ENCODE results near the gene CALHM6. TPM values are rescaled to one million over a fixed set of nuclear protein-coding genes. Genes with fewer than 3 reads are reported as not detected.

The CALHM6 gene
- total and polyA plus RNA-seq, 9 of the 15 experiments (the other 6 are each of a cell fraction or from before 2014, with no cell fraction given) = 0.24 TPM; not detected in 8

DNA sequence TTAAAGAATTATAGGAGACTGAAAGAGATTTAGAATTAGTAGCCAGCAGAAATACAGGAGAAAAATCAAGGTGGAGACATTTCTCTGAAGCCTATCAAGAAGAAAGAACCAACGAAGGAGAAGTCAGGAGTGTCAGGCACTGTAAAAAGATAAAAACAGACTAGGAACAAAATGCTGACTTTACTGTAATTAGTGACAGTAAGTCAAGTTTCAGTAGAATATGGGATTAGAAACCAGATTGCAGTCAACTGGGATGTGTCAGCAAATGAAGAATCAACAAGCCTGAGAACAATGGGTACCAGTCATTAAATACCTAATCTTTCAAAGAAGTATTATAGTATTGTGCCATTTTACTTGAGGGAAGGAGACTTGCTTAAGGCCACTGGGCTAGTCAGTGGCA lies 21.6 kb downstream of the CALHM6 start (continued):
- TF ChIP-seq, protein P1, sequence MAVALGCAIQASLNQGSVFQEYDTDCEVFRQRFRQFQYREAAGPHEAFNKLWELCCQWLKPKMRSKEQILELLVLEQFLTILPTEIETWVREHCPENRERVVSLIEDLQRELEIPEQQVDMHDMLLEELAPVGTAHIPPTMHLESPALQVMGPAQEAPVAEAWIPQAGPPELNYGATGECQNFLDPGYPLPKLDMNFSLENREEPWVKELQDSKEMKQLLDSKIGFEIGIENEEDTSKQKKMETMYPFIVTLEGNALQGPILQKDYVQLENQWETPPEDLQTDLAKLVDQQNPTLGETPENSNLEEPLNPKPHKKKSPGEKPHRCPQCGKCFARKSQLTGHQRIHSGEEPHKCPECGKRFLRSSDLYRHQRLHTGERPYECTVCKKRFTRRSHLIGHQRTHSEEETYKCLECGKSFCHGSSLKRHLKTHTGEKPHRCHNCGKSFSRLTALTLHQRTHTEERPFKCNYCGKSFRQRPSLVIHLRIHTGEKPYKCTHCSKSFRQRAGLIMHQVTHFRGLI (CRISPR knock-in tag; IDR thresholded peaks at IDR 0.05) = no peak
- TF ChIP-seq, protein P2, sequence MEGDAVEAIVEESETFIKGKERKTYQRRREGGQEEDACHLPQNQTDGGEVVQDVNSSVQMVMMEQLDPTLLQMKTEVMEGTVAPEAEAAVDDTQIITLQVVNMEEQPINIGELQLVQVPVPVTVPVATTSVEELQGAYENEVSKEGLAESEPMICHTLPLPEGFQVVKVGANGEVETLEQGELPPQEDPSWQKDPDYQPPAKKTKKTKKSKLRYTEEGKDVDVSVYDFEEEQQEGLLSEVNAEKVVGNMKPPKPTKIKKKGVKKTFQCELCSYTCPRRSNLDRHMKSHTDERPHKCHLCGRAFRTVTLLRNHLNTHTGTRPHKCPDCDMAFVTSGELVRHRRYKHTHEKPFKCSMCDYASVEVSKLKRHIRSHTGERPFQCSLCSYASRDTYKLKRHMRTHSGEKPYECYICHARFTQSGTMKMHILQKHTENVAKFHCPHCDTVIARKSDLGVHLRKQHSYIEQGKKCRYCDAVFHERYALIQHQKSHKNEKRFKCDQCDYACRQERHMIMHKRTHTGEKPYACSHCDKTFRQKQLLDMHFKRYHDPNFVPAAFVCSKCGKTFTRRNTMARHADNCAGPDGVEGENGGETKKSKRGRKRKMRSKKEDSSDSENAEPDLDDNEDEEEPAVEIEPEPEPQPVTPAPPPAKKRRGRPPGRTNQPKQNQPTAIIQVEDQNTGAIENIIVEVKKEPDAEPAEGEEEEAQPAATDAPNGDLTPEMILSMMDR (IDR thresholded peaks at IDR 0.05 in 2 of 3, conservative IDR thresholded peaks at IDR 0.05 in 1 of 3; ENCODE audit: insufficient read depth in 2 of 3, low read depth in 1 of 3, low read length in 3 of 3) = no peak
- TF ChIP-seq PRPF4 (IDR thresholded peaks at IDR 0.05; ENCODE audit: insufficient read depth, low read depth, low read length, poor library complexity, severe bottlenecking) (no peak), ZNF316 (IDR thresholded peaks at IDR 0.05) (peak; percentile 87), ZNF197 (CRISPR knock-in tag; IDR thresholded peaks at IDR 0.05; ENCODE audit: low read depth) (no peak), RBM39 (optimal IDR thresholded peaks at IDR 0.05; ENCODE audit: low read depth, low read length) (no peak), RNF2 (IDR thresholded peaks at IDR 0.05) (no peak), MAFK (IDR thresholded peaks at IDR 0.05; ENCODE audit: low read length) (0 out of 2 replicates have a peak, but pooled peaks have one; percentile 11), HNRNPUL1 (IDR thresholded peaks at IDR 0.05; ENCODE audit: low read length) (no peak), POLR3G (IDR thresholded peaks at IDR 0.05; ENCODE audit: extremely low read depth, insufficient read length, insufficient replicate concordance) (no peak), NFIX (CRISPR knock-in tag; IDR thresholded peaks at IDR 0.05; ENCODE audit: low read depth) (no peak), KAT8 (IDR thresholded peaks at IDR 0.05; ENCODE audit: low read depth) (no peak)
- TF ChIP-seq, protein P3, sequence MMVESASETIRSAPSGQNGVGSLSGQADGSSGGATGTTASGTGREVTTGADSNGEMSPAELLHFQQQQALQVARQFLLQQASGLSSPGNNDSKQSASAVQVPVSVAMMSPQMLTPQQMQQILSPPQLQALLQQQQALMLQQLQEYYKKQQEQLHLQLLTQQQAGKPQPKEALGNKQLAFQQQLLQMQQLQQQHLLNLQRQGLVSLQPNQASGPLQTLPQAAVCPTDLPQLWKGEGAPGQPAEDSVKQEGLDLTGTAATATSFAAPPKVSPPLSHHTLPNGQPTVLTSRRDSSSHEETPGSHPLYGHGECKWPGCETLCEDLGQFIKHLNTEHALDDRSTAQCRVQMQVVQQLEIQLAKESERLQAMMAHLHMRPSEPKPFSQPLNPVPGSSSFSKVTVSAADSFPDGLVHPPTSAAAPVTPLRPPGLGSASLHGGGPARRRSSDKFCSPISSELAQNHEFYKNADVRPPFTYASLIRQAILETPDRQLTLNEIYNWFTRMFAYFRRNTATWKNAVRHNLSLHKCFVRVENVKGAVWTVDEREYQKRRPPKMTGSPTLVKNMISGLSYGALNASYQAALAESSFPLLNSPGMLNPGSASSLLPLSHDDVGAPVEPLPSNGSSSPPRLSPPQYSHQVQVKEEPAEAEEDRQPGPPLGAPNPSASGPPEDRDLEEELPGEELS (CRISPR knock-in tag; IDR thresholded peaks at IDR 0.05; ENCODE audit: borderline replicate concordance) = no peak
- TF ChIP-seq, protein P4, sequence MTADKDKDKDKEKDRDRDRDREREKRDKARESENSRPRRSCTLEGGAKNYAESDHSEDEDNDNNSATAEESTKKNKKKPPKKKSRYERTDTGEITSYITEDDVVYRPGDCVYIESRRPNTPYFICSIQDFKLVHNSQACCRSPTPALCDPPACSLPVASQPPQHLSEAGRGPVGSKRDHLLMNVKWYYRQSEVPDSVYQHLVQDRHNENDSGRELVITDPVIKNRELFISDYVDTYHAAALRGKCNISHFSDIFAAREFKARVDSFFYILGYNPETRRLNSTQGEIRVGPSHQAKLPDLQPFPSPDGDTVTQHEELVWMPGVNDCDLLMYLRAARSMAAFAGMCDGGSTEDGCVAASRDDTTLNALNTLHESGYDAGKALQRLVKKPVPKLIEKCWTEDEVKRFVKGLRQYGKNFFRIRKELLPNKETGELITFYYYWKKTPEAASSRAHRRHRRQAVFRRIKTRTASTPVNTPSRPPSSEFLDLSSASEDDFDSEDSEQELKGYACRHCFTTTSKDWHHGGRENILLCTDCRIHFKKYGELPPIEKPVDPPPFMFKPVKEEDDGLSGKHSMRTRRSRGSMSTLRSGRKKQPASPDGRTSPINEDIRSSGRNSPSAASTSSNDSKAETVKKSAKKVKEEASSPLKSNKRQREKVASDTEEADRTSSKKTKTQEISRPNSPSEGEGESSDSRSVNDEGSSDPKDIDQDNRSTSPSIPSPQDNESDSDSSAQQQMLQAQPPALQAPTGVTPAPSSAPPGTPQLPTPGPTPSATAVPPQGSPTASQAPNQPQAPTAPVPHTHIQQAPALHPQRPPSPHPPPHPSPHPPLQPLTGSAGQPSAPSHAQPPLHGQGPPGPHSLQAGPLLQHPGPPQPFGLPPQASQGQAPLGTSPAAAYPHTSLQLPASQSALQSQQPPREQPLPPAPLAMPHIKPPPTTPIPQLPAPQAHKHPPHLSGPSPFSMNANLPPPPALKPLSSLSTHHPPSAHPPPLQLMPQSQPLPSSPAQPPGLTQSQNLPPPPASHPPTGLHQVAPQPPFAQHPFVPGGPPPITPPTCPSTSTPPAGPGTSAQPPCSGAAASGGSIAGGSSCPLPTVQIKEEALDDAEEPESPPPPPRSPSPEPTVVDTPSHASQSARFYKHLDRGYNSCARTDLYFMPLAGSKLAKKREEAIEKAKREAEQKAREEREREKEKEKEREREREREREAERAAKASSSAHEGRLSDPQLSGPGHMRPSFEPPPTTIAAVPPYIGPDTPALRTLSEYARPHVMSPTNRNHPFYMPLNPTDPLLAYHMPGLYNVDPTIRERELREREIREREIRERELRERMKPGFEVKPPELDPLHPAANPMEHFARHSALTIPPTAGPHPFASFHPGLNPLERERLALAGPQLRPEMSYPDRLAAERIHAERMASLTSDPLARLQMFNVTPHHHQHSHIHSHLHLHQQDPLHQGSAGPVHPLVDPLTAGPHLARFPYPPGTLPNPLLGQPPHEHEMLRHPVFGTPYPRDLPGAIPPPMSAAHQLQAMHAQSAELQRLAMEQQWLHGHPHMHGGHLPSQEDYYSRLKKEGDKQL (CRISPR knock-in tag; IDR thresholded peaks at IDR 0.05; ENCODE audit: borderline replicate concordance) = no peak
- TF ChIP-seq, protein P5, sequence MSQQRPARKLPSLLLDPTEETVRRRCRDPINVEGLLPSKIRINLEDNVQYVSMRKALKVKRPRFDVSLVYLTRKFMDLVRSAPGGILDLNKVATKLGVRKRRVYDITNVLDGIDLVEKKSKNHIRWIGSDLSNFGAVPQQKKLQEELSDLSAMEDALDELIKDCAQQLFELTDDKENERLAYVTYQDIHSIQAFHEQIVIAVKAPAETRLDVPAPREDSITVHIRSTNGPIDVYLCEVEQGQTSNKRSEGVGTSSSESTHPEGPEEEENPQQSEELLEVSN (IDR thresholded peaks at IDR 0.05; ENCODE audit: borderline replicate concordance in 1 of 2, extremely low read depth in 1 of 2, insufficient read depth in 1 of 2, insufficient read length in 1 of 2, low read depth in 1 of 2, low read length in 1 of 2, poor library complexity in 1 of 2, severe bottlenecking in 1 of 2) = no peak
